WI38 (cell line): ENCODE measurements around the gene UGT2B17.
"Not testable (repeated sequence)": the region's sequence is repeated elsewhere in the genome, so short reads cannot be mapped to it uniquely, and the experiment has no call there.

Experiments used
- H3K4me3 ChIP-seq: 2 replicates; pipeline ENCODE4 v1.5.1; 2011; ENCODE audit warnings: low read depth, mild to moderate bottlenecking, control low read depth, low read length
- CTCF ChIP-seq: IDR thresholded peaks from 2 replicates; pipeline ENCODE4 v1.5.1; 2012; ENCODE audit warnings: low read depth, mild to moderate bottlenecking, control low read depth, low read length

UGT2B17 gene

DNA sequence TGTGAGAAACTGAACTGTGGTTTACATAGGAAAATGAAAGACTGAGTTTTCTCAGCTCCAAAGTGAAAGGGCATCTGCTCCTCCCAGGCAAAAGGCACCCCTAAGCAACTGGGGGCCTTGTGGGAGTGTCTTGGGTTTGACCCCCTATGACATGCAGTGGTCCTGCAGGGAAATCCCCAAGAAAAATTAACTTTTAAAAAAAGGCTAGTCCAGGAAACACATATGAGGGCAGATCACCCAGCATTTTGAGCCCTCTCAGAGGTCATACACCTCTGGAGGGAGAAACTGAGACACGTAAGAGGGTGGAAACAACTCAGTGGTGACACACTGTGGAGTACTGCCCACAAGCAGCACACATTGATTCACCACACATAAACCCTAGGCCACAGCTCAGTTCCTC is 22.3 kb downstream of the UGT2B17 start:
- not testable (repeated sequence) for H3K4me3 ChIP-seq

GRCh38 chr4:68552818-68553811 is 23.0 kb downstream of the UGT2B17 start:
- H3K4me3 ChIP-seq, result not testable (repeated sequence)

DNA sequence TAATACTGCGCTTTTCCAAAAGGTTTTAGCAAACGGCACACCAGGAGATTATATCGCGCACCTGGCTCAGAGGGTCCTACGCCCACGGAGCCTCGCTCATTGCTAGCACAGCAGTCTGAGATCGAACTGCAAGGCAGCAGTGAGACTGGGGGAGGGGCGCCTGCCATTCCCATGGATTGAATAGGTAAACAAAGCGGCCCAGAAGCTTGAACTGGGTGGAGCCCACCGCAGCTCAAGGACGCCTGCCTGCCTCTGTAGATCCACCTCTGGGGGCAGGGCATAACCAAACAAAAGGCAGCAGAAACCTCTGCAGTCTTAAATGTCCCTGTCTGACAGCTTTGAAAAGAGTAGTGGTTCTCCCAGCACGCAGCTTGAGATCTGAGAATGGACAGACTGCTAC is 33.4 kb downstream of the UGT2B17 start:
- H3K4me3 ChIP-seq, result not testable (repeated sequence)

GRCh38 chr4:68536375-68536774 is 39.7 kb downstream of the UGT2B17 start:
- no peak for TF ChIP-seq CTCF
- no peak overlapping the region for H3K4me3 ChIP-seq

DNA sequence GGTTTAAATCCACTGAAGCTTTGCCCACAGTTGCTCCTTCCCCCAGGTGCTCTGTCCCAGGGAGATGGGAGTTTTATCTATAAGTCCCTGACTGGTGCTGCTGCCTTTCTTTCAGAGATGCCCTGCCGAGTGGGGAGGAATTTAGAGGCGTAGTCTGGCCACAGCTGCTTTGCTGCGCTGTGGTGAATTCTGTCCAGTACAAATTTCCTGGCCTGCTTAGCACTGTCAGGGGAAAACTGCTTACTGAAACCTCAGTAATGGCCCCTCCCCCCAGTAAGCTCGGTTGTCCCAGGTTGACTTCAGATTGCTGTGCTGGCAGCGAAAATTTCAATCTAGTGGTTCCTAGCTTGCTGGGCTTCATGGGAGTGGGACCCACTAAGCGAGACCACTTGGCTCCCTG is 40.1 kb downstream of the UGT2B17 start:
- H3K4me3 ChIP-seq, result no peak overlapping the region
- no peak for TF ChIP-seq CTCF

DNA sequence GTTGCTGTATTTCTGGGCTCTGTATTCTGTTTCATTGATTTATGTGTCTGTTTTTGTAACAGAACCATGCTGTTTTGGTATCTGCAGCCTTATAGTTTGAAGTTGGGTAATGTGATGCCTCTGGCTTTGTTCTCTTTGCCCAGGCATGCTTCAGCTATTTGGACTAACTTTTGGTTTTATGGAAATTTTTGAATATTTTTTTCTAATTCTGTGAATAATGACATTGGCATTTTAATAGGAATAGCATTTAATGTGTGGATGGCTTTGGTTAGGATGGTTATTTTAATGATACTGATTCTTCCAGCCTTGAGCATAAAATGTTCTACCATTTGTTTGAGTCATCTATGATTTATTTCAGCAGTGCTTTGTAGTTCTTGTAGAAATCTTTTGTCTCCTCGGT is 53.9 kb downstream of the UGT2B17 start:
- not testable (repeated sequence) for H3K4me3 ChIP-seq

GRCh38 chr4:68520985-68521384 is 55.1 kb downstream of the UGT2B17 start:
- no peak overlapping the region for H3K4me3 ChIP-seq
- no peak for TF ChIP-seq CTCF

GRCh38 chr4:68518889-68519288 is 57.2 kb downstream of the UGT2B17 start:
- no peak for TF ChIP-seq CTCF
- no peak overlapping the region for H3K4me3 ChIP-seq

GRCh38 chr4:68505452-68505851 is 70.7 kb downstream of the UGT2B17 start:
- not testable (repeated sequence) for H3K4me3 ChIP-seq

DNA sequence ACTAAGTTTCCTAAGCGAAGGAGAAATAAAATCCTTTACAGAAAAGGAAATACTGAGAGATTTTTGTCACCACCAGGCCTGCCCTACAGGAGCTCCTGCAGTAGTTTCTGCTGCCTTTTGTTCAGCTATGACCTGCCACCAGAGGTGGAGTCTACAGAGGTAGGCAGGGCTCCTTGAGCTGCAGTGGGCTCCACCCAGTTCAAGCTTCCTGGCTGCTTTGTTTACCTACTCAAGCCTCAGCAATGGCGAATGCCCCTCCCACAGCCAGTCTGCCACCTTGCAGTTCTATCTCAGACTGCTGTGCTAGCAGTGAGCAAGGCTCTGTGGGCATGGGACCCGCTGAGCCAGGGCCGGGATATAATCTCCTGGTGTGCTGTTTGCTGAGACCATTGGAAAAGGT is 71.3 kb downstream of the UGT2B17 start:
- not testable (repeated sequence) for H3K4me3 ChIP-seq

GRCh38 chr4:68503462-68503861 is 72.7 kb downstream of the UGT2B17 start:
- not testable (repeated sequence) for H3K4me3 ChIP-seq
